Nephron (organoid): ENCODE results near the gene DACH1.
A peak's percentile ranks its signal among the peaks of the same experiment; 100 is the strongest.

Source experiments
- H3K27ac Mint-ChIP-seq, 3 experiments: 2 replicates each; pipeline ENCODE4 v1.8.0; 2020; ENCODE audit warnings: mixed read lengths in 3 of 3, mild to moderate bottlenecking in 2 of 3, moderate library complexity in 1 of 3
- H3K27me3 Mint-ChIP-seq: 2 replicates; pipeline ENCODE4 v1.8.0; 2021; ENCODE audit warnings: low read depth, mild to moderate bottlenecking, moderate library complexity, mixed read lengths
- H3K36me3 Mint-ChIP-seq: 2 replicates; pipeline ENCODE4 v1.8.0; 2020; ENCODE audit warnings: low read depth, mixed read lengths
- H3K4me1 Mint-ChIP-seq: 2 replicates; pipeline ENCODE4 v1.8.0; 2020; ENCODE audit warnings: mixed read lengths
- H3K4me3 Mint-ChIP-seq, 3 experiments: 2 replicates each; pipeline ENCODE4 v1.8.0; 2020; ENCODE audit warnings: mild to moderate bottlenecking in 3 of 3, mixed read lengths in 3 of 3, moderate library complexity in 2 of 3
- H3K9me3 Mint-ChIP-seq: 2 replicates; pipeline ENCODE4 v1.8.0; 2020; ENCODE audit warnings: mixed read lengths
- TF ChIP-seq, protein P1 (sequence below), 3 experiments: fragments of 200-600 bp; sonication (generic); IDR thresholded peaks; one replicate each; pipeline ENCODE4 v1.5.0; 2021; ENCODE audit warnings: antibody characterized with exemption in 3 of 3; ENCODE audit not compliant: unreplicated experiment in 3 of 3

DACH1 gene

DNA sequence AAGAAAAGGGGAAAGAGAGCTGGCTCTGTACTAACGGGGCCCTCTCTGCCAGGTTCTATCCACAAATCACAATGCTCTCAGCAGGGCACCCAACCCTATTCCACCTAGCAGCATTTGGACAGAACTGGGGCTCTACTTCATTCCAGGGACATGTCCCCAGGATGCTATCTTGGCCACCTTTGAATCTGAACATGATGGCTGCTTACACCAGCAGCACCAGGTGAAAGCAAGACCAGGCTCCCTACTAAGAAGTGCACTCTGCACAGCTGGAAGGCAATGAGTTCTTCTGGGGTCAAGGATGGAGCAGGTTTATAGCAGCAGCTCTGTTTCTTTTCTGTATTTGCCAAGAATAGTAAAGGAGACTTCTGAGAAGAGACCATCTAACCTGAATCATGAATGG lies 222.4 kb downstream of the DACH1 start:
- Mint-ChIP-seq H3K9me3 (no peaks in the 10 kb centered on the region), H3K27me3 (no peaks in the 10 kb centered on the region), H3K27ac (peak overlapping the region; percentile 84 to 93 (median 84)), H3K36me3 (peaks cover 9% of the 10 kb centered on the region), H3K4me1 (peaks cover 41% of the 10 kb centered on the region), H3K4me3 (peak overlapping the region in 1 of 3 experiments; percentile 53)
- TF ChIP-seq, protein P1, sequence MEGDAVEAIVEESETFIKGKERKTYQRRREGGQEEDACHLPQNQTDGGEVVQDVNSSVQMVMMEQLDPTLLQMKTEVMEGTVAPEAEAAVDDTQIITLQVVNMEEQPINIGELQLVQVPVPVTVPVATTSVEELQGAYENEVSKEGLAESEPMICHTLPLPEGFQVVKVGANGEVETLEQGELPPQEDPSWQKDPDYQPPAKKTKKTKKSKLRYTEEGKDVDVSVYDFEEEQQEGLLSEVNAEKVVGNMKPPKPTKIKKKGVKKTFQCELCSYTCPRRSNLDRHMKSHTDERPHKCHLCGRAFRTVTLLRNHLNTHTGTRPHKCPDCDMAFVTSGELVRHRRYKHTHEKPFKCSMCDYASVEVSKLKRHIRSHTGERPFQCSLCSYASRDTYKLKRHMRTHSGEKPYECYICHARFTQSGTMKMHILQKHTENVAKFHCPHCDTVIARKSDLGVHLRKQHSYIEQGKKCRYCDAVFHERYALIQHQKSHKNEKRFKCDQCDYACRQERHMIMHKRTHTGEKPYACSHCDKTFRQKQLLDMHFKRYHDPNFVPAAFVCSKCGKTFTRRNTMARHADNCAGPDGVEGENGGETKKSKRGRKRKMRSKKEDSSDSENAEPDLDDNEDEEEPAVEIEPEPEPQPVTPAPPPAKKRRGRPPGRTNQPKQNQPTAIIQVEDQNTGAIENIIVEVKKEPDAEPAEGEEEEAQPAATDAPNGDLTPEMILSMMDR (IDR thresholded peaks at IDR 0.05; ENCODE audit: unreplicated experiment in 3 of 3): no peak

DNA sequence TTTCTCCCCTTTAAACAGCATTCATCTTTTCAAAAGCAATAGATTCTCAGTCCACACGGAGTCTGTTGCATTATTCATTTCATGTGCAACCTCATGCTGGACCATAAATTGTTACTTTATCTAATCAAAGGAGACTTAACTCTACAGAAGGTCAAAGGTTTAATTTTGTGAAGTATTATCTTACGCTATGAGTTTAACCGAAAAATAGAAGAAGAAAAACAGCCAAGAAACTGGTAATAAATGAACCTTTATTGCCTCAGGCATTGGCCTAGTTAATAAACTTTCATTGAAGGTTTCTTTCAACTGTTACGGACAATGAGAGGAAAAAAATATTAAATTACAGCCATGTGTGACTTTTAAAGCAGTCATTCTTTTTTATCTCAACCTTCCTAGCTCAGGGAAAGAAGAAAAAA lies 223.6 kb downstream of the DACH1 start:
- Mint-ChIP-seq H3K9me3 (no peaks in the 10 kb centered on the region), H3K36me3 (peaks cover 9% of the 10 kb centered on the region), H3K4me1 (peaks cover 49% of the 10 kb centered on the region), H3K27me3 (no peaks in the 10 kb centered on the region), H3K27ac (peak overlapping the region; percentile 84 to 96 (median 93)), H3K4me3 (peak overlapping the region; percentile 4 to 27 (median 6))
- TF ChIP-seq, protein P1 (IDR thresholded peaks at IDR 0.05; ENCODE audit: unreplicated experiment in 3 of 3): no peak

DNA sequence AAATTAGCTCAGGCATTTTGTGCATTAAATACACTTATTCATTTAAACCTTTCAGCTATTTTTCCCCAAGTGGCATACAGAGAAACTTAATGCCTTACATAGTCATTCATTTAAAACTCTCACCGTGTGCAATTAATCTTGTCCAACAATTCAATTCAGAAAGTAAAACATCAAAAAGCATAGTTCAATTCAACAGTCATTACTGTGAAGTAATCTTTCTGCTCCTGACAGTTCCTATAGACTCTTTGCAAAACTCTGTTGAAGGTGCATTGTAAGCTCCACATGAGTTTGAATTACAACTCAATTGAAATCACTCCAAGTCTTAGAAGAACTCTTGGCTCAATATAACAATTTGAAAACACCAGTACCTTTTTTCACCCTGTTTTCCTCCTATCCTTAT lies 228.3 kb downstream of the DACH1 start:
- Mint-ChIP-seq H3K4me1 (peaks cover 58% of the 10 kb centered on the region), H3K27me3 (no peaks in the 10 kb centered on the region), H3K27ac (peak overlapping the region; percentile 51 to 87 (median 61)), H3K9me3 (no peaks in the 10 kb centered on the region), H3K4me3 (no peak overlapping the region), H3K36me3 (peaks cover 3% of the 10 kb centered on the region)
- TF ChIP-seq, protein P1 (IDR thresholded peaks at IDR 0.05; ENCODE audit: unreplicated experiment in 3 of 3): no peak

DNA sequence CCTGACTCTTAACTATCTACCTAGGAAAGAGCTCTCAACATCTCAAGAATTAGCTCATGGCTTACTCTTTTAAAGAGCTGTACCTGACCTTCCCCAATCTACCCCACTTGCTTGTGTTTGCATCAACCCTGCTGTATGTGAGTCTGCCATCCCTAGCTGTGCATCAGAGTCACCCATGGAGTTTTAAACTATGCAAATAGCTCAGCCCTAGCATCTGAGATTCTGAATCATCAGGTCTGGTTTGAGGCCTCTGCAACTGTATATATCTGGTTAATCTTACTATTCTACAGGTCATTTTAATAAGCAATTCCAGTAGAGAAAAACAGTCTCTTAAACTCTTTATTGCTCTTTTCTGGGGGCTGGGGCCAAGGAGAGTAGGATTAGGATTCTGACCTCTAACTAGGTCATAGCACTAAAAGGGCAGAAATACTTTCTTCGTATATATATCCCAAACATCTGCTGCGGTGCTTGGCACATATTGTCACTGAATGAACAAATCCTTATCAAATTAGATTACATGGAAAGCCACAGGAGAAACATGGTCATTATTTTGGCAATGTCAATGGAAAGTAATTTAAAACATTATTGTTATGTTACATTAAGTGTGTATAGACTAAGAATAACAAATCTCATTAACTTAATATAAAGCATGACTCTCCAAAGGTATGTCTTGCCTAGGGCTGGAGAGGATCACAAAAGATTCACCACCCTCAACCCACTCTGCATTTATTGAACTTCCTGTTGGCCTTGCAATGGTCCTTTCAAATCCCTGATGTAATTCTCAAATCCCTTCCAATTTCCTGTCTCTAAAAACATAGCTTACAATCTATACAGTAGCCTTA lies 232.2 kb downstream of the DACH1 start:
- TF ChIP-seq, protein P1 (IDR thresholded peaks at IDR 0.05; ENCODE audit: unreplicated experiment in 3 of 3): no peak
- no peak overlapping the region for H3K4me3 Mint-ChIP-seq
- peak overlapping the region; percentile 32 to 80 (median 32) for H3K27ac Mint-ChIP-seq
- H3K27me3 Mint-ChIP-seq: no peaks in the 10 kb centered on the region
- H3K36me3 Mint-ChIP-seq: peaks cover 5% of the 10 kb centered on the region
- H3K9me3 Mint-ChIP-seq: no peaks in the 10 kb centered on the region
- peaks cover 59% of the 10 kb centered on the region for H3K4me1 Mint-ChIP-seq

DNA sequence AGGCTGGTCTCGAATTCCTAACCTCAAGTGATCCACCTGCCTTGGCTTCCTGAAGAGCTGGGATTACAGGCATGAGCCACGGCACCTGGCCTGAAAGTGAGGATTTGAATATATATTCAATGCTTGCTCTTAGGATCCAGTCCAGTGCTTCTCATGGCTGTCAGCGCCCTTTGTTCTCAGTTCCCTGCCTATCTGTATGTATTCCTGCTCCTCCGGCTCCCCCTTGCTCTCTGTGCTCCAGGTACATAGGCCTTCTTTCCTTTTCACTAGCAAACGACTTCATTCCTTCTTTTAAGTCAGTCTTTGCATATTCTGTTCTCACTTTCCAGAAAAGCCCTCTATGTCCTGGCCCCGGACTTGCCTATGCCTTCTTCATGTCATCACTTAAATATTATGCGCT lies 232.8 kb downstream of the DACH1 start:
- TF ChIP-seq, protein P1 (IDR thresholded peaks at IDR 0.05; ENCODE audit: unreplicated experiment in 3 of 3): no peak
- no peaks in the 10 kb centered on the region for H3K9me3 Mint-ChIP-seq
- H3K27me3 Mint-ChIP-seq: no peaks in the 10 kb centered on the region
- peaks cover 59% of the 10 kb centered on the region for H3K4me1 Mint-ChIP-seq
- no peak overlapping the region for H3K4me3 Mint-ChIP-seq
- H3K36me3 Mint-ChIP-seq: peaks cover 8% of the 10 kb centered on the region
- H3K27ac Mint-ChIP-seq: peak overlapping the region; percentile 32 to 80 (median 32)

DNA sequence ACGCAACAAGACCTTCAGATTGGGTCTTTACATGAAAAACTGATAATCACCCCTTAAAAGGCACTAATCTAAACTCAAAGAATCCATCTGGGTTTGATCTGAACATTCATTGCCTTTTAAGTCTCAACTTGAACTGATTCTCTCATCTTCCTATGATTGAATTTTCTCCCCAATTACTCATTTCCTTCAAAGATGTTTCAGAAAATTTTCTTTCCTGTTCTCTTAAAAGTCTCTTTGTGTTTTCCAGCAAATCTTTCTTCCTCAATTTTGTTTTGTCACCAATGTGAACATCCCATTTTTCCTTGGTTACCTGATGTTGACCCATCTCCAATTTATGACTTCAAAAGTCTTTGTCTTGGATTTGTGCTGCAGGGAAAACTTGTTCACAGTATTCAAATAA lies 234.3 kb downstream of the DACH1 start:
- H3K27me3 Mint-ChIP-seq: no peaks in the 10 kb centered on the region

More for the DNA sequence above, 234.3 kb downstream of the DACH1 start:
- H3K4me1 Mint-ChIP-seq: peaks cover 47% of the 10 kb centered on the region
- peaks cover 17% of the 10 kb centered on the region for H3K36me3 Mint-ChIP-seq
- peak overlapping the region; percentile 70 to 86 (median 83) for H3K27ac Mint-ChIP-seq
- TF ChIP-seq, protein P1 (IDR thresholded peaks at IDR 0.05; ENCODE audit: unreplicated experiment in 3 of 3): no peak
- no peak overlapping the region for H3K4me3 Mint-ChIP-seq
- H3K9me3 Mint-ChIP-seq: no peaks in the 10 kb centered on the region
